Endometrial microvascular endothelial cells (primary cell): ENCODE measurements around the gene DLG2. TPM values are rescaled to one million over a fixed set of nuclear protein-coding genes. Genes with fewer than 3 reads are reported as not detected.
"Not testable (repeated sequence)": the region's sequence is repeated elsewhere in the genome, so short reads cannot be mapped to it uniquely, and the experiment has no call there.

Experiments used
- in situ Hi-C: cut with HindIII; loops from 2 replicates; pipeline ENCODE4 v1.10.0; 2017; ENCODE audit warnings: low sequenced_read_pairs, low pct_unique_long_range_greater_than_20kb; ENCODE audit errors: inconsistent ontology term
- total RNA-seq: library from RNA; depleted of rRNA; stranded (reverse); fragments of >200 nt; gene quantifications from one replicate; pipeline ENCODE4 v1.2.3, GENCODE V29; 2015; ENCODE audit errors: inconsistent ontology term

The DLG2 gene
- total RNA-seq, 1 donor from 2014 or later = not detected

DNA sequence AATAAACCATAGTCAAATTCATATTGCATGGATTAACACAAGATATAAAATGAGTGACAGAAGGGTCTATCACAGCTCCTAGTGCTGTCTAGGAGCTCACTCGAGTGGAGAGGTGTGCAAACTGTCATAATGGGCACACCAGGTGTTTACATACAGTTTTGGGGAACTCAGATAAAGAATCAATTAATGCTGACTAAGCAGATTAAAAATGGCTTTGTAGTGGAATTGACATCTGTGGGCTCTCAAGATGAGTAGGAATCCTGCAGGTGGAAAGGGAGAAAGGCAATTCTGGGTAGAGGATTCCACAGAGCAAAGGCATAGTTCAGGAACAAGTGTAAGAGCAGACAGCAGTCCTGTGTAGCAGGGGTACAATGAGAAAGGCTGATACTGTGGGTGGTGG, 1844.8 kb downstream of the DLG2 start:
- in situ Hi-C loops = no loop called here

DNA sequence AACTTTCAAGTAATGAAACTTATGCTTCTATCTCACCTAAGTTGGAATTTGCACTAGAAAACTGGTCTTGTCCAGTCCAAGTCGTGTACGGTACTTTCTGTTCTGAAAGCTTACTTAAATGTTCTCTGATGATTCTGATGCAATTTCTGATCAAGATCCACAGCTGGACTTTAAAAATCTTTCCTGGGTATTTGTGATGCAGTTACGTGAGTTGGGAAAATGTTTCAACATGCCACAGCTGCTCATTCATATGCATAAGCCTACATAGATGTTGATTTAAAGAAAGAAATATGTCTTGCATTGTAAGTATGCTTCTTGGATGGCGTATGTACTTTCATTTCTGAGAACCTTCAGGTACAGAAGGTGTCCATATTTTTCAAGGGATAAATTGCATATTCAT, 1847.3 kb downstream of the DLG2 start:
- in situ Hi-C loops = no loop called here

DNA sequence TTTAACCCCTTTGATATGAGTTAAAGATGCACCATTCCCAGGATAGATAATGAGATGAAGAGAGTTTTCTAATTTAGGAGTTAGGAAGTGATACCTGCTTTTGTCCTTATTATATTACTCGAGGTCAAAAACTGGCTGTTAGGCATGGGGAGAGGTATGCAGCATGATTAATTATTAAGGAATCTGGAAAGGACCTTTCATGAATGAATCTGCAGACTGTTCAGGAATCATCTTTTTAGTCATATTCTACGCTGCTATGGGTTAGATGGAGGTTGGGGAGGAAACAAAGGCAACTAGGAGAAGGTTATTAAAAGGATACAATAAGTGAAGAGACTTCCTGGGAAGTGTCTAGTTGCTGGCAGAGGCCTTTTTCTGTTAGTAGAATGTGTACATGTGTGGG, 1848.5 kb downstream of the DLG2 start:
- in situ Hi-C loops = no loop called here

DNA sequence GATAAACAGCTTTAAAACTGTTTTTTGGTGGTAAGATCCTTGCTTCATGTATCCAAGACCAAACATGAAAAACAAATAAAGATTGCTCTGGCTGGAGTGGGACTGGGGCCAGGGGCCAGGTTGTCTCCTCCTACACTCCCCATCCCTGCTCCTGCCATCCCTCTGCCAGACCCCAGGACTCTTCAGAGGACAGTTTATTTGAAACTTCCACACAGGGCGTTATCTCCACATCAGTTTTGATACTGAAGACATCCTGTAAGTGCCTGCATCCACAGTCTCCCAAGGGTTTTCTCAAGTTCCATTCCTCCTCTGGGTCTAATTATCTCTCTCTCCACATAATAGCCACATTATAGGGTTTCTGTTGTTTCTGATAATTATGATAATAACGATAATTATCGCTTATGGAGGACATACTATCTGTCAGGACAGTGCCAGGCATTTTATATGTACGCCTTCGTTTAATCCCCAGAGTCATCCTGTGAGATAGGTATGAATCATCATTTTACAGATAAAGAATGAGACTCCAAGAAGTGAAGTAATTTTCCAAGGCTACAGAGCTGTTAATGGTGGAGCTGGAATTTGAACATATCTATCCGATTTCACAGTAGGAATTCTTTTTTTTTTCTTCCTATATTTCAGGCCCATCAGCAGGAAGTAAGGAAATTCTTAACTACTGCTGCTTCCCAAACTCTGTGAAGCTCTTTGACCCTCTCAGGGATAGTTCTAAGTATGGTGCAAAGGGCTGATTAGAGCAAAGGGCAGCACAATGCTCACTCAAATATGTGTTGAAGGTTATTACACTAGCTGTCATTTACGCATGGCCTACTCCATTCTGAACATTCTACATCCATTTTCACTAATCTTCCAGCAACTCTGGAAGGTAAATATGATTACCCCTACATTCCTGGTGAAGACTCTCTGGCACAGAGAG, 1852.9 kb downstream of the DLG2 start:
- in situ Hi-C loops = no loop called here

- in situ Hi-C loops = no loop called here
Measured at GRCh38 chr11:83768489-83768888, 1858.7 kb downstream of the DLG2 start.

DNA sequence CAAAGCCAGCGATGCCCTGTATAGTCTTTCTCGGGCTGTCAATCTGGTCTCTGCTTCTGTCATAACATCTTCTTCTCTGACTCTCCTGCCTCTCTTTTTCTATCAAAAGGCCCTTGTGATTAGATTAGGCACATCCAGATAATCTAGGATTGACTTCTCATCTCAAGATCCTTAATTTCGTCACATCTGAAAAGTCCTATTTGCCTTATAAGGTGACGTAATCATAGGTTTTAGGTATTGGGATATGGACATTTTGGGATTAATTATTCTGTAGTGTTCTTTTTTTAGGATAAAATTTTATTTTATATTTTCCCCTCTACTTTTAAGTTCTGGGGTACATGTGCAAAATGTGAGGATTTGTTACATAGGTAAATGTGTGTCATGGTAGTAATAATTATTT, 1860.2 kb downstream of the DLG2 start:
- in situ Hi-C loops = no loop called here

DNA sequence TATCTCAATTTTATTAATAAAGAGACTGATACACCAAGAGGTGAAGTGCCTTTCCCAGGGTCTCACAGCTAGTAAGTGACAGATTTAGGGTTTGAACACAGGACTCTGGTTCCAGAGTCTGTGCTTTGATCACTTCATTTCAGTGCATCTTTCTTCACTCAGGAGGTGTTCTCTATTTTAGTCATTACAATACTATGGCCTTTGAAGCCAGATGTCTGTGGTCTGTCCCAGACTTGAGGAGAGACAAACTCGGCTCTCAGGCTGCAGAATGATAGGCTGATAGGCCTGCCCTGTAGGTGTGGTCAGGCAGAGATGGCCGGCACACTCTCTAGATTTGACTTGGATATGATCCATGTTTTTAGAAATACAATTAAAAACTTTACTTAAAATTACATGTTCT, 1862.5 kb downstream of the DLG2 start:
- in situ Hi-C loops = no loop called here

- in situ Hi-C loops = no loop called here
Measured at GRCh38 chr11:83760932-83761331, 1866.2 kb downstream of the DLG2 start.

- in situ Hi-C loops = no loop called here
Measured at GRCh38 chr11:83759148-83759547, 1868.0 kb downstream of the DLG2 start.

DNA sequence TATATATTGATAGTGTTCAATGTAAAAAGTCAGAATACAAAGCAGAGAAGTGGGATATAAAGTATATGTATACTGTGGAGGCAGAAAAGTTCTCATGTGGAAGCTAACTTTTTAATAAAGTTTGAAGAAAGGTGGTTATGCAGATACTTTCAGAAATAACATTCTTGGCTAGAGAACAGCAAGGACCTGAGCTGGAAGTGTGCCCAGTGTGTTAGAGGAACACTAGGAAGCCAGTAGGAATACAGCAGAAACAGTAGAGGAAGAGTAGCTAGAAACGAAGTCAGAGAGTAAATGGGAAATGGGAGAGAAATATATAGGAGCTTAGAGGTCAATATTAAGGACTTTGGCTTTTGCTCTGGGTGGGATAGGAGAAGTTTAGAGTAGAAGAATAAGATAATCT, 1876.1 kb downstream of the DLG2 start:
- in situ Hi-C loops = no loop called here

DNA sequence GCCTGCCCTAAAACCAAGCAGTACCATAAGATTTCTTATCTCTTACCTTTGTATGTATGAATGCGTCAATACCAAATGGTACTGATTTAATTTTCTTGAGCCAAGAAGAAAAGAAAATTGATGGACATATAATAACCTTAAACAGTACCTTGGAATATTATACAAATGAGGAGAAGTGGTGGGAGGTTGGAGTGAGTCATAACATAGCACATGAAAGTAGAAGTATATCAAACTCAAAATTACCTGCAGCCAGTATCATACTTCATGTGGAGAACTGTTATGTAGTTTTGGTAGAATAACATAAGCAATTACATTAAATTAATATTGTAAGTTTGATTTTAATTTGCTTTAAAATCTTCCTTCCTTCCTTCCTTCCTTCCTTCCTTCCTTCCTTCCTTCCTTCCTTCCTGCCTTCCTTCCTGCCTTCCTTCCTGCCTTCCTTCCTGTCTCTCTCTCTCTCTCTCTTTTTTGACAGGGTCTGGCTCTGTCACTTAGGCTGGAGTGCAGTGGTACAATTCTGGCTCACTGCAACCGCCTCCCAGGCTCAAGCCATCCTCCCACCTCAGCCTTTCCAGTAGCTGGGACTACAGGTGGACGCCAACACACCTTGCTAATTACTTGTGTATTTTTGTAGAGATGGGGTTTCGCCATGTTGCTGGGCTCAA, 1880.1 kb downstream of the DLG2 start:
- in situ Hi-C loops = no loop called here

GRCh38 chr11:83744620-83745192, 1882.4 kb downstream of the DLG2 start:
- in situ Hi-C loops = no loop called here

- in situ Hi-C loops = no loop called here
Measured at GRCh38 chr11:83736684-83737083, 1890.5 kb downstream of the DLG2 start.

- in situ Hi-C loops = no loop called here
Measured at GRCh38 chr11:83734120-83734519, 1893.0 kb downstream of the DLG2 start.

GRCh38 chr11:83731288-83731687, 1895.9 kb downstream of the DLG2 start:
- in situ Hi-C loops = not testable (repeated sequence)

- in situ Hi-C loops = no loop called here
Measured at GRCh38 chr11:83728281-83728680, 1898.9 kb downstream of the DLG2 start.

DNA sequence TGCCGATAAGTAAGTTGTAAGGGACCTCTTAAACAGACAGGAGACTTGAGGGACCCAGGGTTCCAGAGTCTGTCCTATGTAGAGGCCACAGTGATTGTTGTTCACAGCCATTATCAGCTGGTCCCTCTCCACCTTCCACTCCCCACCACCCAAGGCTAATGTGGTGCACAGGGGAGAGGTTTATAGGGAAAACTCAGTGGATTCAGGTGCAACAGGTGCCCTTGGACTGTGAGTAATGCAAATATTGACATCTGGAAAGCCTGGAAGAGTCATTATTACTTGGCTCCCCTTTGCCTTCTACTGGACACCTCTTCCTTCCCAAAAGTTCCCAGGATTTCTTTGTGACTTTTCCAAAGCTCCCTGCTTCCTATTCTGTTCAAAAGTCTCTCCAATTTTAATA, 1899.9 kb downstream of the DLG2 start:
- in situ Hi-C loops = no loop called here

- in situ Hi-C loops = no loop called here
Measured at GRCh38 chr11:83726316-83726715, 1900.8 kb downstream of the DLG2 start.

DNA sequence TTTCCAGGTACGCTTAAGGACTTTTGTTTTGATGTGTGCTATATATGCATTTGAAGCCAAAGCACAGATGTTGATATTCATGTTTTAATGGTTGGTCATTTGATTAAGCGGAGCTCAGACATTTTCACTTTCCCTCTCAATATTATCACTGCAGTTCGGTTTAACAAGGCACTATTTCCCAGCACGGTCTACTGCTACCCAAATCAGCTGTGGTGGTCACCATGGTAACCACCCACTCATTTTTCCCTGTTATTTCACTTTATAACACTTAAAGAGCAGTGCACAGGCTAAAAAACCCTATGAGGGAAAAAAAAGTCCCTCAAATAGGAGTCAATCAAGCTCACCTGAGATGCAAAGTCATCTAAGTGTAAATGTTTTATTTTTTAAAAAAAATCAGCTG, 1901.4 kb downstream of the DLG2 start:
- in situ Hi-C loops = no loop called here

- in situ Hi-C loops = no loop called here
Measured at GRCh38 chr11:83725269-83725560, 1901.9 kb downstream of the DLG2 start.
